HL-60 (cell line): ENCODE data around the gene GALK1.

ENCODE experiments used
- CTCF ChIP-seq: IDR thresholded peaks from one replicate; pipeline ENCODE4 v1.5.1; 2011; ENCODE audit warnings: low read length, control low read depth, inconsistent platforms; ENCODE audit not compliant: insufficient read depth
- POLR2AphosphoS5 ChIP-seq: IDR thresholded peaks from 2 replicates; pipeline ENCODE4 v1.6.1; 2012; ENCODE audit warnings: low read depth
- REST ChIP-seq: IDR thresholded peaks from 2 replicates; pipeline ENCODE4 v1.6.1; 2012; ENCODE audit warnings: low read depth; ENCODE audit not compliant: insufficient replicate concordance

GRCh38 chr17:75812096-75813013 lies 47.4 kb upstream of the GALK1 start:
- TF ChIP-seq CTCF, result no peak
- TF ChIP-seq POLR2AphosphoS5, result no peak
- no peak for TF ChIP-seq REST
